ENCODE results near the gene COL4A3. TPM values are rescaled to one million over a fixed set of nuclear protein-coding genes. Genes with fewer than 3 reads are reported as not detected.
A peak's percentile ranks its signal among the peaks of the same experiment; 100 is the strongest.

Gene COL4A3
- total and polyA plus RNA-seq, 8 donors: 4.3 to 43.3 (median 11.6) TPM

GRCh38 chr2:227147023-227147422 lies 17.4 kb upstream of the COL4A3 start:
- intact Hi-C loops (cut with DNase I): no loop called here
- no peak for TF ChIP-seq CTCF (IDR thresholded peaks at IDR 0.05)
- no peaks in the 10 kb centered on the region for H3K36me3 ChIP-seq
- peaks cover 0 to 4% of the 10 kb centered on the region in 2 donors for H3K27me3 ChIP-seq
- H3K27ac ChIP-seq: no peak overlapping the region
- ATAC-seq: no peak
- H3K4me1 ChIP-seq: no peaks in the 10 kb centered on the region
- DNase-seq: no peak
- H3K4me3 ChIP-seq: no peak overlapping the region
- no peaks in the 10 kb centered on the region for H3K9me3 ChIP-seq

- ATAC-seq (no peak), DNase-seq (no peak)
- Histone ChIP-seq H3K27ac (no peak overlapping the region), H3K9me3 (no peaks in the 10 kb centered on the region), H3K4me1 (no peaks in the 10 kb centered on the region), H3K36me3 (no peaks in the 10 kb centered on the region), H3K27me3 (no peaks in the 10 kb centered on the region), H3K4me3 (no peak overlapping the region)
- no peak for TF ChIP-seq CTCF (IDR thresholded peaks at IDR 0.05)
- intact Hi-C loops (cut with DNase I): no loop called here
These were observed 16.3 kb upstream of the COL4A3 start for GRCh38 chr2:227148106-227148505.

- peaks cover 0 to 2% of the 10 kb centered on the region in 2 donors for H3K27me3 ChIP-seq
- TF ChIP-seq CTCF (IDR thresholded peaks at IDR 0.05): no peak
- peak in 1 of 4 donors; percentile 18 for DNase-seq
- no peaks in the 10 kb centered on the region for H3K4me1 ChIP-seq
- intact Hi-C loops (cut with DNase I): no loop called here
- no peaks in the 10 kb centered on the region for H3K36me3 ChIP-seq
- ATAC-seq: peak; percentile 66
- H3K4me3 ChIP-seq: no peak overlapping the region
- H3K9me3 ChIP-seq: no peaks in the 10 kb centered on the region
- H3K27ac ChIP-seq: no peak overlapping the region
These were observed 14.0 kb upstream of the COL4A3 start for GRCh38 chr2:227150222-227150936.

- Histone ChIP-seq H3K4me1 (no peaks in the 10 kb centered on the region), H3K27ac (no peak overlapping the region), H3K9me3 (no peaks in the 10 kb centered on the region), H3K36me3 (no peaks in the 10 kb centered on the region), H3K4me3 (no peak overlapping the region), H3K27me3 (peaks cover 0 to 4% of the 10 kb centered on the region in 2 donors)
- no peak for TF ChIP-seq CTCF (IDR thresholded peaks at IDR 0.05)
- no peak for ATAC-seq
- intact Hi-C loops (cut with DNase I): no loop called here
- no peak for DNase-seq
These were observed 12.2 kb upstream of the COL4A3 start for GRCh38 chr2:227152093-227152766.

GRCh38 chr2:227153307-227153706 lies 11.1 kb upstream of the COL4A3 start:
- Histone ChIP-seq H3K9me3 (no peaks in the 10 kb centered on the region), H3K4me3 (no peak overlapping the region), H3K36me3 (no peaks in the 10 kb centered on the region), H3K27me3 (peaks cover 0 to 4% of the 10 kb centered on the region in 2 donors), H3K27ac (no peak overlapping the region), H3K4me1 (no peaks in the 10 kb centered on the region)
- ATAC-seq: peak; percentile 70
- intact Hi-C loops (cut with DNase I): no loop called here
- DNase-seq: no peak
- TF ChIP-seq CTCF (IDR thresholded peaks at IDR 0.05): no peak

All from left lung (tissue), 10 donors.